Stimulated activated CD8-positive, alpha-beta memory T cell treated with anti-CD3 and anti-CD28 coated beads, Interleukin-2, amount 100 ng/mL, for 48 hours (primary cell): ENCODE results near the gene NR1H3.

Experiments used
- DNase-seq, 2 donors: peaks; one replicate each; pipeline ENCODE4 v3.0.0-alpha.2; 2020; ENCODE audit warnings: low read depth in 2 of 2

Gene NR1H3

GRCh38 chr11:47269829-47270305 is 12.1 kb downstream of the NR1H3 start, which contains the start of gene MADD:
Gene MADD (plus strand): TSS chr11:47270133.
- peak; percentile 87 for DNase-seq

- no peak for DNase-seq
These were observed 12.8 kb downstream of the NR1H3 start for GRCh38 chr11:47270331-47271271.

GRCh38 chr11:47271328-47271727 is 13.5 kb downstream of the NR1H3 start:
- DNase-seq: no peak

- no peak for DNase-seq
These were observed 14.3 kb downstream of the NR1H3 start for GRCh38 chr11:47271961-47272661.

- no peak for DNase-seq
These were observed 14.9 kb downstream of the NR1H3 start for GRCh38 chr11:47272706-47273105.

GRCh38 chr11:47274495-47275235 is 16.9 kb downstream of the NR1H3 start:
- no peak for DNase-seq

- no peak for DNase-seq
These were observed 19.1 kb downstream of the NR1H3 start for GRCh38 chr11:47276923-47277322.

GRCh38 chr11:47278058-47278457 is 20.3 kb downstream of the NR1H3 start:
- DNase-seq: no peak

- no peak for DNase-seq
These were observed 21.0 kb downstream of the NR1H3 start for GRCh38 chr11:47278769-47279168.

GRCh38 chr11:47280099-47280498 is 22.3 kb downstream of the NR1H3 start:
- no peak for DNase-seq

- no peak for DNase-seq
These were observed 23.1 kb downstream of the NR1H3 start for GRCh38 chr11:47280860-47281259.

- DNase-seq: no peak
These were observed 24.7 kb downstream of the NR1H3 start for GRCh38 chr11:47282462-47282861.

- no peak for DNase-seq
These were observed 26.4 kb downstream of the NR1H3 start for GRCh38 chr11:47284151-47284550.

GRCh38 chr11:47285969-47286770 is 28.4 kb downstream of the NR1H3 start:
- no peak for DNase-seq

GRCh38 chr11:47288066-47288465 is 30.3 kb downstream of the NR1H3 start:
- no peak for DNase-seq

- DNase-seq: no peak
These were observed 32.1 kb downstream of the NR1H3 start for GRCh38 chr11:47289856-47290255.

- no peak for DNase-seq
These were observed 37.6 kb downstream of the NR1H3 start for GRCh38 chr11:47295385-47295784.

GRCh38 chr11:47296045-47296444 is 38.2 kb downstream of the NR1H3 start:
- no peak for DNase-seq

- no peak for DNase-seq
These were observed 41.3 kb downstream of the NR1H3 start for GRCh38 chr11:47299078-47299477.

GRCh38 chr11:47302853-47303252 is 45.1 kb downstream of the NR1H3 start:
- no peak for DNase-seq
